GM19455 (cell line): ENCODE results near the gene MAP4K3.

ENCODE experiments used
- ATAC-seq: cut with Tn5 transposase; IDR thresholded peaks from one replicate; pipeline ENCODE4 v1.9.1; 2021; ENCODE audit not compliant: unreplicated experiment

The MAP4K3 gene

DNA sequence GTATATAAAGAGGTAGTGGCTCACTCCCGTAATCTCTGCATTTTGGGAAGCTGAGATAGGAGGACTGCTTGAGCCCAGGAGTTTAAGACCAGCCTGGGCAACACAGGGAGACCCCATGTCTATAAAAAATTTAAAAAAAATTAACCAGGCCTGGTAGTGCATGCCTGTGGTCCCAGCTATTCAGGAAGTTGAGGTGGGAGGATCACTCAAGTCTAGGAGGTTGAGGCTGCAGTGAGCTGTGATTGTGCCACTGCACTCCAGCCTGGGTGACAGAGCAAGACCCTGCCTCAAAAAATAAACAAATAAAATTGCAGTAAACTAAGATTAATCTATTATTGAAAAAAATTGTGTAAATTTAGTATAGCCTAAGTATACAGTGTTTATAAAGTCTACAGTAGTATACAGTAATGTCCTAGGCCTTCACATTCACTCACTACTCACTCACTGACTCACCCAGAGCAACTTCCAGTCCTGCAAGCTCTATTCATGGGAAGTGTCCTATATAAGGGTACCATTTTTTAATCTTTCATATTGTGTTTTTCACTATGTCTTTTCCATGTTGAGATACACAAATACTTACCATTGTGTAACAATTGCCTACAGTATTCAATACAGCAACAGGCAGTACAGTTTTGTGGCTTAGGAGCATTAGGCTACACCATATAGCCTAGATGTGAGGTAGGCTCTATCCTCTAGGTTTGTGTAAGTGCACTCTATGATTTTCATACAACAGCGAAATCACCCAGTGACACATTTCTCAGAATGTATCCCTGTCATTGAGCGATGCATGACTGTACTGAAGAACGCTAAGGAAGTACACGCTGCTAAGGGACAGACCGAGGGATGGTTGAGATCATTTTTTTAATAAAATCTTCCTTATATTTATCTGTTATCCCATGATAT, 10.4 kb upstream of the MAP4K3 start:
- no peak for ATAC-seq

DNA sequence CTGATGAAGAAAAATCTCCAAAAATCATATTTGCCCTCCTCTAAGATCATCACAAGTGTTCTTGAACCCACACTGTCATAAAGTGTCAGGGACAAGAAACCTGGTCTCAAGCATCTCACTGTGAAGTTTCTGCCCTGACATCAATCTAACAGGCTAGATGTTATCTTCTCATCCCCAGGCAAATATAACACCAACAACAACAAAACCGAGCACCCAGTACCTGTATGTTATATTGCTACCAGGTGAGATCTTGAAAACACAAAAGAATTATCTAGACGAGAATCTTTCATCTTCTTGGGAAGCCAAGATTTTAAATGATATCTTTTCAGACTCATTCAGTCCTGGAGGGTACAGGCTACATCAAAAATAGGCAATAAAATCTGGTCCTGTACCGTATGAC, 8.8 kb upstream of the MAP4K3 start:
- no peak for ATAC-seq

DNA sequence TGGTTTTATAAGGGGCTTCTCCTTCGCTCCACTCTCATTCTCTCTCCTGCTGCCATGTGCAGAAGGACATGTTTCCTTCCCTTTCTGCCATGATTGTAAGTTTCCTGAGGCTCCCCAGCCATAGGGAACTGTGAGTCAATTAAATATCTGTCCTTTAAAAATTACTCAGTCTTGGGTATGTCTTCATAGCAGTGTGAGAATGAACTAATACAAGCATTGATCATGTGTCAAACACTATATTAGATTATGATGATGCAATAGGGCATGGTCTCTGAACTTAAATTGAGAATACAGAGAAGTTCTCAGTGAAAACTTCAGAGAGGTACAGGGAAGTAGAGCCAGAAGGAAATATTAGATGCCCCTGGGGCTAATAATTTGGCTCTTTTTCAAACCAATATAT, 5.9 kb upstream of the MAP4K3 start:
- no peak for ATAC-seq

DNA sequence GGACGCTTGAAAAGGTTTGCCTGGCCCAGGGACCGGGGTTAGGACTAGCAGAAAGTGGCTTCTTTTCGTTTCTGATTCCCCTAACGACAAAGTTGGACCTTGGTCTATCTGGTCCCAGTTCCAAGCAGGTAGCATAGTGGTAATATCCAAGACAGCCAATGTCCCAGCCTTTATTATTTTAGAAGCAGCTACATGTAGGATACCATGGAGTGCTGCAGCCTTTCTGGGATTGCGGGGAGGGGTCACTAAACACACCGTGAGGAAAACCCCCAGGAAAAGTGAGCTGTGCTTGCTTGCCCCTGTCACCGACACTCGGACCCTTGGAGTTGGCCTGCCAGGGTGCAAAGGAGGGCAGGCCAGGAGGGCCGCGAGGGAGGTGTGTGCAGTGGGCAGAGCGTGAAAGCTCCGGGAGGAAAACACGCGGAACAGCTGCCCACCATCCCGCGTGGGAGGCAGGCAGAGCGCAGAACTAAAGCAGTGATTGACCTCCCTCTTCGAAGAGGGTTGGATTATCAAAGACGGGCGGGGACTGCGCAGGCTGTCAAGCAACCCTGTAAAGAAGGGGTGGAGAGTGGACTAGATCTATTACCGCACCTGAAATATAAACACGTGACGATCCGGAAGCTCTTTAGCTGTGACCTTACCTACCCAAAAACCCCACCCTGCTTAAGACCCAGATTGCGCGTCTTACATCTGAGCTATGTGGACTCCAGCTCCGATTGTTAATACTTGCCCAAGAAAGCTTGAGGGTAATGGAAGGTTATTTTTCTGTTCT, 624 bp upstream of the MAP4K3 start:
- ATAC-seq: peak; percentile 7

DNA sequence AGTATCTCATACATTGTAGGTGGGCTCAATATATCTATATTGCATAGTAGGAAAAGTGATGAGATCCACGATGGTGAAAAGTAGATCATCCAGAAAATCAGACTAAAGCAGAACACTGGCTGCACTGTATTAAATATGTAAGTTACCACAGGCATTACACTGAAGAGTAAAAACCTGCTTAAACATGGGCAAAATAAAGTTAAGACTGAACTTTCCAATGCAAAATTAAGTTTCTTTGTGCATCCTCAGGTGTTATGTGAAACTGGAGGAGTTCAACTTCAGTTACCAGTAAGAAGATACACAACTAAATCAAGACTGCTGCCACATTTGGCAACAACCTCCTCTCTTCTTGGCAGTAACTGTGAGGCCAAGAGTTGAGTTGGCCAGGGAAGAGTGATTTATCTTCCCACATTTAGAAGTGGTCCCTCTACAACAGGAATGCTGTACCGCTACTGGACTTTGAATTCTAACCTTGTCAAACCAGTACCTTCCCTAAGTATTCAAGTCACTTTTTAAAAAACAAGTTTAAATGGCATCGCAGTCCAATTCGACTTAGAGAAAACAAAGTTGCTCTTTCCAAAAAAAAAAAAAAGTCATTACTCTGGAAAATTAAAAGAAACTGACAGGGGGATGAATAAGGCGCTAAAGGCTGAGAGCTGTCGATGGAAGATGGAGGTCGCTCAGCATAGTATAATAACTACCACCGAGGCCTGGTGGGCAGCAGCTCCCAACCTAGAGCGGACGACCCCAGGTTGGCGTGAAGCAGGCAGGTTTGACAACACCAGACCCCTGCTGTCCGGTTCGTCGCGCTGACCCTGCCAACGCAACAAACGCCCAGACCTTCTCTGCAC, 1.1 kb downstream of the MAP4K3 start:
- no peak for ATAC-seq

DNA sequence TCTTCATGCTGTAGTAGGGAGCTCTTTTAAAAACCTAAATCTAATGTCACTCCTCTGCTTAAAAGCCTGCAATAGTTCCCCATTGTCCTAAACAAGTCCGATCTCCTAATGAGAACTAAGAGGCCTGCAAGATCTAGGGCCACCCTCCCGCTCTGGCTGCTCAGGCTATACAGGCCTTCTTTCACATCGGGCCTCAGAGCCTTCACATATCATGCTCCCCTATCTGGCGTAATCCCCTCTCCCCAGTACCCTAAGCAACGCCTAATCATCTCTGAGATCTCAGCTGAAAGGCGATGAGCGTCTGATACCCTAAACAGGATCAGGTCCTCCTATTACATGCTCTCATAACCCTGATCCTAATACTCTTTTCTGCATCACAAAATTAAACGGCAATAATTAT, 1.9 kb downstream of the MAP4K3 start:
- no peak for ATAC-seq

DNA sequence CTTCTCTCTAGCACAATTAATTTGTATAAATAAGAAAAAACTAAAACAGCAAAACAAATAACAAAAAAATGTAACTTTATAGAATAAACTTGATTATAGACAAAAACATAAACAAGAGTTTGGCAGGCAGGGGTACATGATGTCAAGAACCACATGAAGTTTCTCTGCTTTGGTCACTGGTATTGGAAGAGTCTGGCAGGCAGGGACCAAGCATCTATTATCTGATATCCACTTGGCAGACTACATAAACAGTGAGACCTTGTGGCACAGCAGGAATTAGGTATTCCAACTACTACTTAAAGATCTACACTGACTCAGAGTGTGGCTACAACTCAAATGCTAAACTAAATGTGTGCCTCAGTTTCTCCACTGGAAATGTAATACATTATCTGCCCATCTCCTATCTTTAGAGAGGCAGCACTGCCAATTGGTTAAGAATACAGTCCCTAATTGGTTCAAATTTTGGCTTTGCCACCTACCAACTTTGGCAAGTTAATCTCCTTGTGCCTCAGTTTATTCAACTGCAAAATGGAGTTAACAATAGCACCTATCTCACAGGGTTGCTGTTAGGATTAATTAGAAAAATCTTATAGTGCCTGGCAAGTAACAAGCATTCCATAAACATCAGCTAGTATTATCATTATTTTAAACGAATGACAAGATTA, 2.7 kb downstream of the MAP4K3 start:
- ATAC-seq: no peak

DNA sequence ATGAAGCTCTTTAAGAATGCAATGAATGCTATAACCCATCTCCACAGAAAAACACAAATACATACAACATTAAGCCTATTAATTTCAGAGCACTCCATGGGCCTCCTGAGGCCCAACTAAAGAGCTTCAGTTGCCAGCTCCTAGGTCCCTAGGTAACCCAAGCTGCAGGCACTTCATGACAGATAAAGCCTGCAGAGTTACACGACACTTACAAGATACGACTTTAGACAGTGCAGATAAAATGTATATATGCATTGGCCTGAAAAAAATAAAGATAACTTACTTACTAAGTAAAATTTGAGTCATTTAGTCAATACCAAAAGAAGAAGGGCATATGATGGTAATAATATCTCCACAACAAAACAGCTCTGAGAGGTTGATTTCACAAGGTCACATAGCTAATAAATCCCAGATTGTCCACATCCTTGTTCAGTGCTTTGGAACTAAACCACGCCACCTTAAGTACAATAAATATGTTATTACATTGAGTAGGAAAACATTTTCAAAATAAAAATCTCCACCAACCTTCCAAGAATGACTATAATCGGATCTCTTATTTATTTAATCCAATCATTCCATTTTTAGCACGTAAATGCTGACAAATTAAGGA, 3.4 kb downstream of the MAP4K3 start:
- ATAC-seq: no peak

DNA sequence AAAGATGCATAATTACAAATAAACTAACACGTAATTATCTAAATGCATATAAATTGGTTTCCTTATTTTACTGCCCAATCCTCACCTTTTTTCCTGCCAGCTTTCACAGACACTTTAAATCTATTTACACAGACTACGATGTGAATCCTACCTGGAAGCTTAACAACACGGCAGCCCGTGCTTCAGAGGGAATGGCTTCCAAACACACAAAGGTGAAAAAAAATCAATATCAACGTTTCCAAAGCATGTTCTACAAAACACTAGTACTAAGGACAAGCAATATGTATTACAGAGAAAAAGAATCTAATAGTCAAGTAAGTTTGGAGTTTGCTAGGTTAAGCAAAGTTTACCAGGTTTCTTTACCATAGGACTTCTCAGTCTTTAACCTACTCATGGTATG, 4.4 kb downstream of the MAP4K3 start:
- no peak for ATAC-seq

DNA sequence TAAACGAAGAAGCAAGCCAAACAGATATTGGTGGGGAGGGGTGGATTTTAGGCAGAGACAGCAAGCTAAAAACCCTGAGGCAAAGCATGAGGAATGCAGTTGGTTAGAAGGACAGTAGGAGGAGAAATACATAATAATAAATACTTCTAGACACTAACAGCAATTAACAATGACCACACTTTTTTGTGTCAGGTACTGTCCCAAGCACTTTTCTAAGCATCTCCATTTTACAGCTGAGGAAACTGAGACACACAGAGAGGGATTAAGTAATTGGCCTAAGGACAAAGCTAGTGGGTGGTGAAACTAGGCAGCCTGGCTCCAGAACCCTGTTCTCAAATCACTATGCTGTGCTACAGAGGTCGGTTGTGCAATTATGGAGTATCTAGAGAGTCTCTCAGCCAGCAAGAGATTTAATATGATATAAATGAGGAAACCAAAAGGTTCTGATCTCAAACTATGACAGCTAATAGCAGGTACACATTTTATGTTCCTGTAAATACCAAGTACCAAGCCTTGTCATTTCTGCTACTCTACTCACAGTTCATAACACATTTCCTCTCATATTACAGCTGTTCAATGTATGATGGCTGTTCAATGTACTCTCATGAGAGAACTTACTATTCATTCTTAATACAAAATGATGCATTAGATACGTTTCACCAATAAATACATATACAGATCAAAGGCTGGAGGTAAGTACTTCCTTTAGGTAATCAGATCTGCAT, 5.3 kb downstream of the MAP4K3 start:
- ATAC-seq: no peak

DNA sequence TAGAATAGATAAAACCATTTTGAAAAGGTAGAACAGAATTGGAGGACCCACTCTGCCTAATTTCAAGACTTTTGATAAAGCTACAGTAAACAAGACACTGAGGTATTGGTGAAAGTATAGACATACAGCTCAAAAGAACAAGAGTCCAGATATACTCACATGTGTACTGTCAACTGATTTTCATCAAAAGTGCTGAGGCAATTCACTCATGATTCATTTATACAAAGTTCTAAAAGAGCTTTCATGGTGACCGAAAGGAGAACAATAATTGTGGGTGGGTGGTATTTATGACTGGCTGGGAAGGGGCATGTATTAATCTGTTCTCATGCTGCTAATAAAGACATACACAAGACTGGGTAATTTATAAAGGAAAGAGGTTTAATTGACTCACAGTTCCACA, 7.3 kb downstream of the MAP4K3 start:
- no peak for ATAC-seq

DNA sequence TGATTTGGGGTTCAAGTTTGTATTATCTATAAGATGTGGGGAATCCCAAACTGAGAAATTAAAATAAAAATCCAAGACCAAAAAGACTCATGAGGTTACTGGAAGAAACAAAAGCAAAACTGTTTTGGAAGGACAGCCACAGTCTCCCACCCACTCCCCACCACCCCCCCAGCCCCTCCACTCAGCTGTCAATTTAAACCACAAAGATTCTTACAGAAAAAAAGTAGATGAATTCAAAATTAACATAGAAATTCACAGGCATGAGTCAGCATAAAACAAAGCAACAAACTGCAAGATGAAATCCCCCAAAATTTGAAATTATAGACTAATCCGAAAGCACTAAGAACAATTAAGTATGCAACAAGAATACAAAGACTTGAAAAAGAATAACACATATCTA, 12.1 kb downstream of the MAP4K3 start:
- ATAC-seq: no peak

DNA sequence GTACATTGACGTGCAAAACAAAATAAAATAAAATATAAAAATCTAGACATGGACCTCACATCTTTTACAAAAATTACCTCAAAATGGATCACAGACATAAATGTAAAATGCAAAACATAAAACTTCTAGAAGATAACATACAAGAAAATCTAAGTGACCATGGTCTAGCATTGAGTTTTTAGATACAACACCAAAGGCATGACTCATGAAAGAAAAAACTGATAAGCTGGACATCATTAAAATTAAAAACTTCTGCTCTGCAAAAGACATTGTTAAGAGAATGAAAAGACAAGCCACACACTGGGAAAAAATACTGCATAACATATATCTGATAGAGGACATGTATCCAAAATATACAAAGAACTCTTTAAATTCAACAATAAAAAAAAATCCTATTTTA, 14.4 kb downstream of the MAP4K3 start:
- ATAC-seq: no peak

DNA sequence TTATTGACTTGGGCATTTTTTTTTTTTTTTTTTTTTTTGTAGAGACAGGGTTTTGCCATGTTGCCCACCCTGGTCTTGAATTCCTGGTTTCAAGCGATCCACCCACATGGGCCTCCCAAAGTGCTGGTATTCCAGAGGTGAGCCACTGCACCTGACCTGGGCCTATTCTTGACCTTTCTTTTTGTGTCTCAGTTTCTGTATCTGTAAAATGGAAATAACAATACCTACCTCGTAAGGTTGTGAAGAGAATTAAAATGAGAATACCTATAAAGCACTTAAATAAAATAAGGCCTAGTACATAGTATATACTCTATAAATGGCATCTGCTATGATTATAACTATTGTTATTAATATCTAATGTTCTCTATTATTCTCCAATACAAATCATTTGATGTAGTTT, 15.7 kb downstream of the MAP4K3 start:
- no peak for ATAC-seq

DNA sequence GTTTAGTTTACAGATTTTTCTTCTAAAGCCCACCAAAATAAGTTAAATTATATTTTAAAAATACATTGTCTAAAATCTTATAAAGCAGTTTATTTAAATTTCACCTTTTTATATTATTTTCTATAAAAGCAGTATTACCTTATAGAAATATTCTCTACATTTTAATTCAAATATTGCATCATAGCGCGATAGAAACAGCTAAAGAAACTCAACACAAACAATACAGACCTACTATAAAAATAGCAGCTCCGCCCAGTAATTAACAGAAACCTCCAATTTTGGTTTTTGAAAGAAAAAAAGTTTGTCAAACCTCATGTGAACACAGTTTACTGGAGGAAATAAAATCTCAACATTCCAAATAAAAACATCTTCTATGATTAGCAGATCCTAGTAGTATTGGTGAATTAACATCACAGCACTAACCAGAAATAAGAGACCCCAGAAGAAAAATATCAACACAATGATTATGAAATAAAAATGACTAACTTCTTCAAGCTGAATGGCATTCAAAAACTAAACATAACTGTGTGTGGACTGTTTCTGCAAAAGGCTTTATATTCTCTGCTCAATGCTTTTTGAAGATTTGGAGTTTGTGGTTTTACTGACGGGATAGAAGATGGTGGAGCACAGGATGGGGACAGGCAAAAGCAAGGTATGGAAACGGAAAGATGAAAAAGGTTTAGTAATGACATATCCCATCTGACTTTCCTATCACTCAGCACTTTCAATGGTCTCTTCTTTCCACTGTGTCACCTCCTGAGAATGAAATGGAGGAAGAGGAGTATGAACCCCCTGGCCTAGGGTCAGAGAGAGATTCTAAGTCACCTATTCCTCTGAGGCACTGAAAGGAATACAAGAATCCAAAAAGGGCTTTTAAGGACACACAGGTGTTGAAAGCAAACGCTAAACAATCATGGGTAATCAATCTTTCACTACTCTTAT, 17.5 kb downstream of the MAP4K3 start:
- no peak for ATAC-seq

DNA sequence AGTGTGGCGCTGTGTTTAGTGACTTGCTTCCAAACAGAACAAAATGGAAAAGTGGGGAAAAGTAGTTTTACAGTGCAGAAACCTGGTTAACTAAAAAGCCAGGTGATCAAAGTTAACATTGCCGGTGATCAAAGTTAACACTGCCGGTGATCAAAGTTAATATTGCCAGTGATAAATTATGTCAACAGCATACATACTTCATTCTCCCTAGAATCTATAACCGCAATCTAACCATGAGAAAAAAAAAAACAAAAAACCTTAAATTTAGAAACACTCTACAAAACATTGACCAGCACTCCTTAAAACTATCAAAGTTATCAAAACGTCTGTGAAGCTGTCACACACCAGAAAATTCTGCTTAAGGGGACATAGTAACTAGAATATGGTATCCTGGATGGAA, 18.6 kb downstream of the MAP4K3 start:
- ATAC-seq: no peak

DNA sequence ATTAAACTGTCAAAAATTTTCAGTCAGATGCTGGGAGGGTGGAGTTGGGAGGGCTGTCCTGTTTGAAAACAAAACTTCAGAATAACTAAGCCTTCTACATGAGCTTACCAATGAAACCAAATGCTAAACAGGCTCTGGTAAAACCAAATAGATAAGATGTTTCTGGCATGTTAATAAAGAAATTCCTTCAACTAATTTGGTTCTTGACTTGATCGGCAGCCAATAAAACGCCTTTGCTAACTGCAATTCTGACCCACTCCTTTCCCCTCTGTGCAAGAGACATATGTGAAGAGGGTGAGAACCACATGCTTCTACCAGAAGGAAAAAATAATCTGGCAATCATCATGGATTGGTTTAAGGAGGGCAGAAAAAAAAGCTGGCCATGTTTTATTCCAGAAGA, 20.9 kb downstream of the MAP4K3 start:
- ATAC-seq: no peak

DNA sequence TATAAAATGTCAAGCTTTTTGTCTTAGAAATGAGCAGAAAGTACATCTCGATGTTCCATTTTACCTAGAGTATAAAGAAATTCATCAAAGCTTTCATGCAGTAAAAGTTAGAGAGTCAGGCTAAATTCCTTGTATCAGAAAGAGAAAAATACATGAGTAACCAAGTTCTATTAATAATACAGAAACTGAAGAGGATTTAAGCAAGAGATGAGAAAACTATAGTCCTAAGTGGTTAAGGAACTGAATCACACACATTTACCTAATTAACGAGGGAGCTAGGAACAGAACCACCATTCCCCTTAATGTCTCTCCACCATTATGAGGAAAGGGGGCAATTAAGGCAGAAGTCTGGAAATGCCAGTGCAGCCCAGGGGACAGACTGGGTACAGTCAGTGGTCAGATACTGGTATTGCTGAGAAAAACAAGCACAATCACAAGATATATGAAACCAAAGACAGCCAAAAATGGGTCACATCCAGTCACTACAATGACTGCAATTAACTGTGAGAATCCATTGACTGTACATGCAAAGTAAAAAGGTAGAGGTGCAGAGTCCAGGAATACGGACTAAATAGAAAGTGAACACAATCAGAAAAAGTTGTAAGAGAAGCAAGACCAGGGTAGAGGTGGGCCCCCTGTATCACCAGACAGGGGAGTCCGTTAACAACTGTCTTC, 23.9 kb downstream of the MAP4K3 start:
- ATAC-seq: peak; percentile 37
